ENCODE measurements around the gene BICDL2. TPM values are rescaled to one million over a fixed set of nuclear protein-coding genes. Genes with fewer than 3 reads are reported as not detected.
A peak's percentile ranks its signal among the peaks of the same experiment; 100 is the strongest.
"Not testable (repeated sequence)": the region's sequence is repeated elsewhere in the genome, so short reads cannot be mapped to it uniquely, and the experiment has no call there.

Gene BICDL2
- total and polyA plus RNA-seq, 8 donors = 48.9 to 325 (median 71.9) TPM

DNA sequence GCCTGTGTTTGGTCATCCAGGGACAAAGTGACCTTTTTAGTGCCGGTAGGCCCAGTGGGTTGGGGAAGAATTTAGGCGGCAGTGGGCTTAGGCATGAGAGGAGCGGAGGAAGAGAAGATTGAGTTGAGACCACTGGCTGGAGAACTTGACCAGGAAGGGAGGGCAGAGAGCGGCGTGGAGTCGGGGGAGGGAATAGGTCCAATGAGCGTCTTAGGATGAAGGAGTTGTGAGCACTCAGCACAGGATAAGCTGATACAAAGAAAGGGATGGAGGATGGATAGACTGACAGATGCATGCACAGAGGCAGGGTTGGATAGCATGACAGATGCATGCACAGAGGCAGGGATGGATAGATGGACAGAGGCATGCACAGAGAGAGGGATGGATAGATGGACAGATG, 36.7 kb upstream of the BICDL2 start:
- FAIRE-seq = no peak
- peak in 1 of 6 donors; percentile 15 for DNase-seq
- no peaks in the 10 kb centered on the region for H3K36me3 ChIP-seq
- ATAC-seq = no peak
- intact Hi-C loops (cut with DNase I) = no loop called here
- no peak overlapping the region for H3K4me3 ChIP-seq
- 70 to 74% methylated on average over 7 of the region's 7 CpGs for WGBS, 2 donors
- no peak overlapping the region for H3K27ac ChIP-seq
- H3K27me3 ChIP-seq = no peaks in the 10 kb centered on the region
- no peak for TF ChIP-seq CTCF (IDR thresholded peaks at IDR 0.05)
- H3K9me3 ChIP-seq = no peaks in the 10 kb centered on the region
- no peaks in the 10 kb centered on the region for H3K4me1 ChIP-seq

- H3K9me3 ChIP-seq; H3K36me3 ChIP-seq; H3K27ac ChIP-seq; ATAC-seq; H3K4me3 ChIP-seq; H3K4me1 ChIP-seq; H3K27me3 ChIP-seq; intact Hi-C loops (cut with DNase I); FAIRE-seq: not testable (repeated sequence)
- peak in 1 of 6 donors; percentile 14 for DNase-seq
- 57 to 64% methylated on average over 6 to 15 of the region's 18 CpGs for WGBS, 2 donors
Observed at GRCh38 chr16:3072576-3073263, 36.0 kb upstream of the BICDL2 start.

GRCh38 chr16:3072148-3072547, 35.4 kb upstream of the BICDL2 start:
- H3K36me3 ChIP-seq; H3K9me3 ChIP-seq; H3K4me1 ChIP-seq; H3K4me3 ChIP-seq; H3K27me3 ChIP-seq; H3K27ac ChIP-seq; FAIRE-seq; intact Hi-C loops (cut with DNase I): not testable (repeated sequence)
- 19 to 44% methylated on average over 2 to 3 of the region's 4 CpGs for WGBS, 2 donors
- DNase-seq (peak in 1 of 6 donors; percentile 37), ATAC-seq (peak in 3 of 4 donors; percentile 7 to 34 (median 24))

DNA sequence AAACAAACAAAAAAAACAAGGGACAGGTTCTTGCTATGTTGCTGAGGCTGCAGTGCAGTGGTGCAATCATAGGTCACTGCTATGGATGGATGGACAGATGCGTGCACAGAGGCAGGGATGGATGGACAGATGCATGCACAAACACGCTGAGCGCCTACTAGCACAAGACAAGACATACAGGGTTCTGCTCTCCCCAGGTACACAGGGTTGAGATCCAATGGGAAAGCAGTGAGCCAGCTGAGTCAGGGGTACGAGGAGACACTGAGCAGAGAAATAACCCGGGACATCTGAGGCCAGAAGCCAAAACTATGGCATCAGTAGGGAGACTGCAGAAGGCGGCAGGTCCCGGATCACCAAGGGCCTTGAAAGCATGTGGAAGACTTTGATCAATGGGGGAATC, 34.9 kb upstream of the BICDL2 start:
- no peak for TF ChIP-seq CTCF (IDR thresholded peaks at IDR 0.05)
- no peak for ATAC-seq
- H3K36me3 ChIP-seq = no peaks in the 10 kb centered on the region
- FAIRE-seq = no peak
- no peaks in the 10 kb centered on the region for H3K4me1 ChIP-seq
- no peaks in the 10 kb centered on the region for H3K9me3 ChIP-seq
- WGBS, 2 donors = 57 to 62% methylated on average over 7 of the region's 7 CpGs
- intact Hi-C loops (cut with DNase I) = no loop called here
- no peak overlapping the region for H3K27ac ChIP-seq
- DNase-seq = peak in 1 of 6 donors; percentile 7
- no peaks in the 10 kb centered on the region for H3K27me3 ChIP-seq
- no peak overlapping the region for H3K4me3 ChIP-seq

- intact Hi-C loops (cut with DNase I) = no loop called here
- no peak for TF ChIP-seq CTCF (IDR thresholded peaks at IDR 0.05)
- FAIRE-seq (no peak), ATAC-seq (peak in 1 of 4 donors; percentile 1), DNase-seq (peak in 1 of 6 donors; percentile 30)
- Histone ChIP-seq H3K36me3 (no peaks in the 10 kb centered on the region), H3K27ac (no peak overlapping the region), H3K4me1 (no peaks in the 10 kb centered on the region), H3K4me3 (no peak overlapping the region), H3K9me3 (no peaks in the 10 kb centered on the region), H3K27me3 (no peaks in the 10 kb centered on the region)
- 73 to 79% methylated on average over 9 of the region's 9 CpGs for WGBS, 2 donors
Observed at GRCh38 chr16:3070608-3071111, 33.9 kb upstream of the BICDL2 start.

GRCh38 chr16:3069146-3069545, 32.4 kb upstream of the BICDL2 start:
- not testable (repeated sequence) for FAIRE-seq

More at GRCh38 chr16:3069146-3069545, 32.4 kb upstream of the BICDL2 start:
- H3K27ac ChIP-seq; H3K36me3 ChIP-seq; H3K4me1 ChIP-seq; H3K27me3 ChIP-seq; H3K4me3 ChIP-seq; H3K9me3 ChIP-seq; ATAC-seq; intact Hi-C loops (cut with DNase I): not testable (repeated sequence)
- 92% methylated on average over 10 of the region's 11 CpGs for WGBS, 2 donors
- DNase-seq = peak in 1 of 6 donors; percentile 33
